Muscle of back (tissue), 11 donors: ENCODE measurements around the gene CYP1A1. TPM values are rescaled to one million over a fixed set of nuclear protein-coding genes. Genes with fewer than 3 reads are reported as not detected.
A peak's percentile ranks its signal among the peaks of the same experiment; 100 is the strongest.
"Not testable (repeated sequence)": the region's sequence is repeated elsewhere in the genome, so short reads cannot be mapped to it uniquely, and the experiment has no call there.

Experiments
- DNase-seq, 3 donors: peaks; one replicate each; pipeline versions ENCODE4 v3.0.0 to v3.0.0-alpha.2; 2013
- polyA plus RNA-seq, 10 donors: library from polyadenylated mRNA; unstranded; fragments of 120-200 nt; gene quantifications; one replicate each; pipeline ENCODE4 v1.2.1, GENCODE V29; 2013; ENCODE audit not compliant: insufficient read length in 10 of 10

The CYP1A1 gene
- polyA plus RNA-seq, 10 donors, result 0.38 TPM; not detected in 9

DNA sequence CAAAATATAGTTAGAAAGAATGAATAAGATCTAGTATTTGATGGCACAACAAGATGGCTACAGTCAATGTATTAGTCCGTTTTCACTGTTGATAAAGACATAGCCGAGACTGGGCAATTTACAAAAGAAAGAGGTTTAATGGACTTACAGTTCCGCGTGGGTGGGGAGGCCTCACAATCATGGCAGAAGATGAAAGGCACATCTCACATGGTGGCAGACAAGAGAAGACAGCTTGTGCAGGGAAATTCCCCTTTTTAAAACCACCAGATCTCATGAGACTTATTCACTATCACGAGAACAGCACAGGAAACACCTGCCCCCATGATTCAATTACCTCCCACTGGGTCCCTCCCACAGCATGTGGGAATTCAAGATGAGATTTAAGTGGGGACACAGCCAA is 12.9 kb upstream of the CYP1A1 start:
- DNase-seq, result not testable (repeated sequence)

DNA sequence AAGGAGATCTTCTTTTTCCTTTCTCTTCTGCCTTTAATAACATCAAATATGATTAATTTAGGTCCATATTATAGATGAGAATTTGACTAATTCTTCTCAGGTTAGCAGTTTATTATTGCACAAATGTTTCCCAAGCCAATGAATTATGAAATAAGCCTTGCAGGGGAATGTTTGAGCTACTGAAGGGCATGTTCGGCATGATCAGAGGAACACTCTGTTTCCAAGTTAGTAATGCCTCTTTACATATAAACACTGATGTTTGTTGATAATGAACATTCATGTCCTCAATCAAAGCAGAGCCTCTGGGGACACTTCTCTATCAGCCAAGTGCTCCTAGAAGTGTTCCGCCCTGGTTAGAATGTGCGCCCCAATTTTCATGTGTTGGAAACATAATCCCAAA is 10.0 kb upstream of the CYP1A1 start:
- no peak for DNase-seq

DNA sequence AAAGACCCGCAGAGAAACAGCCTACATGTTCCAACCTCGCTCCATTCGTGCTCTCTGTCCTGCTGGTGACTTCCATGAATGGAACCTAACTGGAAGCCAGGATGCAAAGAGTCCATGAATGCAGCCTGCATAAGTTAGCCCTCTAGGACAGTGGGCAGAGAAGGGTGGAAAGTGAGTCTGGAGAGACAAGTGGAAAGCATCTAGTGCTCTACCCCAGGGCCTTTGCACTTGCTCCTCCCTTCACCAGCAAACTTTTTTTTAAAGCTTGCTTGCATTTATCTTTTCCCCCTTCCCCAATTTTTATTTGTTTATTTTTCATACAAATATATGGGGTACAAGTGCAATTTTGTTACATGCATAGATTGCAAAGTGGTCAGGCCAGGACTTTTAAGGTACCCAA is 7.9 kb upstream of the CYP1A1 start:
- DNase-seq, result no peak

DNA sequence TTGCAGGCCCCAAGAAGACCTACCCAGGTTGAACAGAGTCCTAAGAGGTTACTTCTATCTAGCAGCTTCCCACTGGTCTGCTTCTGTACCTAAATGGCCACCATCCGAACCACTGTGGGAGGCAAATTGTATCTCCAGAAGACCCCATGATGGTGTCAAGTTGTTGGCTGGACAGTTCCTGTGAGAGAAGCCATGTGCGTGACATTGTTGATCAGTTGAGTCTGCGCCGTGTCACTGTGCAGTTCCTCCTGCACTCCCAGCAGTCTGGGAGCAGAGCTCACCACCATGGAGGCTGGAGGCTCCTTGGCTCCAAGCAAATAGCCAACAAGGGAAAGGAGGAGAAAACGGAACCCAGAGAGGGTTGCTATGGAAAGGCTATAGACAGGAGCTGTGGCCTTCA is 7.5 kb upstream of the CYP1A1 start:
- DNase-seq, result no peak

DNA sequence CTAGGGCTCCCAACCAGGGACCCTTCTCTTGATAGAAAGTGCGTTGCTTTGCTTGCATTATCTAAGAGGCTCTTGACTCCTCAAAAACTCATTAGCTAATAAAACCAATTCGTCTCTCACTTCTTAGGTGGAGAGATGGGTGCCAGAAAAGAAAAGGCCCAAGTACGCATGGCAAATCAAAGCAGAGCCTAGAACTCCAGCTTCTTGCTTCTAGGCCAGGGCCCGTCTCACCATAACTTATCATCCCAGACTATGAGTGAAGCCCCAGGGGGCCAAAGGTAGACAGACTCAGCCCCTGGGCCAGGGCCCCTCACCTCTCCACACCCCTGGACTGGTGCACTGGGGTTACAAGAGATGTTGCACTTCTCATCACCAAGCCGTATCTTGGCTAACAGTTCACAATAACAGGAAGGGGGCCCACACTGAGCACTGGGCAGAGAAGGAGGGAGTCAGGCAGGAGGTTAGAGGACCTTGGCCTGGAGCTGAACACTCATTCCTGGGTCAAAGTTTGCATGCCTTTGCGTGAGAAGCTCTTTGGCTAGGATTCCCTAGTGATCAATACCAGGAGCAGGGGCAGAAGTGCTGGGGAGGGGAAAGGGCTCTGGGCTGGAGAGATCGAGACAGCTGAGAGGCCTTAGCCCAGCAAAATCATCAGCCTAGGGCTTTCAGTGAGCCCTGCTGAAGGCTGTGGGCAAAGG is 5.4 kb upstream of the CYP1A1 start:
- no peak for DNase-seq

DNA sequence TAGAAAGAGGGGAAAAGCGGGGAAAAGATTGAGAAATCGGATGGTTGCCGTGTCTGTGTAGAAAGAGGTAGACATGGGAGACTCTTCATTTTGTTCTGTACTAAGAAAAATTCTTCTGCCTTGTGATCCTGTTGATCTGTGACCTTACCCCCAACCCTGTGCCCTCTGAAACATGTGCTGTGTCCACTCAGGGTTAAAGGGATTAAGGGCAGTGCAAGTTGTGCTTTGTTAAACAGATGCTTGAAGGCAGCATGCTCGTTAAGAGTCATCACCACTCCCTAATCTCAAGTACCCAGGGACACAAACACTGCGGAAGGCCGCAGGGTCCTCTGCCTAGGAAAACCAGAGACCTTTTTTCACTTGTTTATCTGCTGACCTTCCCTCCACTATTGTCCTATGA is 4.0 kb upstream of the CYP1A1 start:
- not testable (repeated sequence) for DNase-seq

DNA sequence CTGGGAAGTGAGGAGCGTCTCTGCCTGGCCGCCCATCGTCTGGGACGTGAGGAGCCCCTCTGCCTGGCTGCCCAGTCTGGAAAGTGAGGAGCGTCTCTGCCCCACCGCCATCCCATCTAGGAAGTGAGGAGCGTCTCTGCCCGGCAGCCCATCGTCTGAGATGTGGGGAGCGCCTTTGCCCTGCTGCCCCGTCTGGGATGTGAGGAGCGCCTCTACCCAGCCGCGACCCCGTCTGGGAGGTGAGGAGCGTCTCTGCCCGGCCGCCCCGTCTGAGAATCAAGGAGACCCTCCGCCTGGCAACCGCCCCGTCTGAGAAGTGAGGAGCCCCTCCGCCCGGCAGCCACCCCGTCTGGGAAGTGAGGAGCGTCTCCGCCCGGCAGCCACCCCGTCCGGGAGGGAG is 3.4 kb upstream of the CYP1A1 start:
- not testable (repeated sequence) for DNase-seq

GRCh38 chr15:74727727-74728126 is 2.4 kb upstream of the CYP1A1 start:
- DNase-seq, result peak in 1 of 3 donors; percentile 9

DNA sequence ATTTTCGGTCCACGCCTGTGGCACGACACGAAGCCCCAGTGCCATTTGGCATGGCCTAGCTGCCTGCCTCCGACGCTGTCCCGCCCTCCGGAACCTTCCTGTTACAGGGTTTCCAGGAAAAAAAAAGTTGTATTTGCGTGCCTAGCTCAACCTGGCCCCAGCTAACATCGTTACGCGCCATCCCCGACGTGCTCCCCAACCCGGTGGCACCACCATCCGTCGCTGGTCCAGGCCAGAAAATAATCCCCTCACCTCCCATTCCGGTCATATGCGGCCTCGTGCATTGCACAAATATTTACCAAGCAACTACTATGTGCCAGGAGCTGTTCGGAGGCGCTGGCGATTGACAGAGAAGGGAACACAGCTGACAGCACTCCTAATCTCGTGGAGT is 1.4 kb upstream of the CYP1A1 start:
- DNase-seq, result no peak

DNA sequence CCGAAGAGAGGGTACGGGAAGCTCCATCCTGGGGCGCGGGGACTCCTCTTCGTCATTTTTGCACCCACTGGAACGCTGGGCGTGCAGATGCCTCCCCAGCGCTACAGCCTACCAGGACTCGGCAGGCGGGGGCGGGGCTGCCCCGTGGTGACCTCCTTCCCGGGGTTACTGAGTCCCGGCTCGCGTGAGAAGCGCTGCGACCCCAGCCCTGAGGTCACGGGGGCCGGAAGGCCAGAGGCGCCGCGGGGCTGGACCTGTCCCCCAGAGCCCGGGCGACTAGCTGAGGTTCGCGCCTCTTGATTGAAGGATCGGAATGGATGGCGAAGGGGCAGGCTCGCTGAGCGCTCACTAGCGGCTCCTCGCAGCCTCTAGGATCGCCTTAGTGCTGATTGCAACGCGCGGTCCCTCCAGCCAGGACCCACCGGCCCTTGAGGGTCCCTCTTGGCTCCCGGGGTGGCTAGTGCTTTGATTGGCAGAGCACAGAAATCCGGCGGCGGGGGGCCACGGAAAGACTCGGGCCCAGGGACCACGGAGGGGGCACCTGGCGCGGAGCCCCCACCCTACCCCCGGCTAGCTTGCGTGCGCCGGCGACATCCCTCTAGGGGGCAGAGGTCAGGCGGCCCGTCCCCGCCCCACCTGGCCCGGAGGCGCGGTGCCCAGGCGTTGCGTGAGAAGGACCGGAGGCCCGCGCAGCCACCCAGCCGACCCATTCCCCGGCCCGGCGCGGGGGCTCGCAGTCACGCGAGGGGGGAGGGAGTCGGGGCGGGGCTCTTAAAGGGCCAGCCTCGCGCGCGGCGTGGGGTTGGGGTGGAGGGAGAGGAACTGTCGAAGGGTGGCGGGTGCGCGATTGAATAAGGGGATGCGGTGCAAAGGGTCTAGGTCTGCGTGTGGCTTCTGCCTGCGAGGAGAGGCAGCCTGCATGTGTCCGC is 781 bp upstream of the CYP1A1 start:
- peak in 1 of 3 donors; percentile 21 for DNase-seq

GRCh38 chr15:74724570-74725224 is 631 bp downstream of the CYP1A1 start:
- no peak for DNase-seq

DNA sequence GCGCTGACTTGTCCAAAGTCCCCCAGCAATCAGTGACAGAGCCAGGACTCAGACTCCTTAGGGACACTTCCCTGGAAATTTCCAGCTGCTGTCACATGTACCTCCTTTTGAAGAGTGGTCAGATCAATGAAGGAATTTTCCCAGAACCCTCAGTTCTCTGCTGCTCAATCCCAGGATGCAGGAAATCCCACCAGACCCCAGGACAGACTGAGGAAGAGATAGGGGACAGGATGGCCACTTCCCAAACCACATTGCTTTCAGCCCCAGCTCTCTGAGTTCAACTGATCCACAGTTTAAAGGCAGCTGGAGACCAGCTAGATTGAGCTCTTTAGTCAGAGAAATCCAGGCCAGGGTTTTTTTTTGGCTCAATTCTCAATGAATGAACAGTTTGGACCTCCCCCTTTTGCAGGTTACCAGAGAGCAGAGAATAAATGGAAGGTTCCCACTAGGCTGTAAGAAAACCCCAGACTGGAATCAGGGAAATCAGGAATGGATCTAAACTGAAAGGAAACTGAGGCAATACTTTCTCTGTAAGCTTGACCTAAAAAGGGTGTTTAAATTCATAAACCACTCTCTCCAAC is 1.5 kb downstream of the CYP1A1 start:
- DNase-seq, result peak; percentile 38 to 66 (median 43)

GRCh38 chr15:74723187-74723586 is 2.1 kb downstream of the CYP1A1 start:
- no peak for DNase-seq

GRCh38 chr15:74722591-74722990 is 2.7 kb downstream of the CYP1A1 start:
- DNase-seq, result no peak

DNA sequence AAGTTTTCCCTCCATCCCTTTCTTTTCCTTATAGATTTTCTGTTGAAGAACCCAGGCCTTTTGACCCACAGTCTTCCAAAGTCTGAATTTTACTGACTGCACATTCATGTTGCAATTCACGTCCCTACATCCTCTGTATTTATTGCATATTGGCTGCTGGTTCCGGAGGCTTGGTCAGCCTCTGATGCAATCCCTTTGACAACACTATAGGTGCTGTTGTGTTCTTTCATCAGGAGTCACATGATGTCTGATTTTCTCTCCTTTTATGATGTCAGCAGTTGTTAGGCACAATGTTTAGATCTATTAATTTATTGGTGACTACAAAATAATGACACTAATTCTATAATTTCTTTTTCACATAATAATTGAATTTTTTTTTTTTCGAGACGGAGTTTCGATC is 8.7 kb downstream of the CYP1A1 start:
- no peak for DNase-seq

DNA sequence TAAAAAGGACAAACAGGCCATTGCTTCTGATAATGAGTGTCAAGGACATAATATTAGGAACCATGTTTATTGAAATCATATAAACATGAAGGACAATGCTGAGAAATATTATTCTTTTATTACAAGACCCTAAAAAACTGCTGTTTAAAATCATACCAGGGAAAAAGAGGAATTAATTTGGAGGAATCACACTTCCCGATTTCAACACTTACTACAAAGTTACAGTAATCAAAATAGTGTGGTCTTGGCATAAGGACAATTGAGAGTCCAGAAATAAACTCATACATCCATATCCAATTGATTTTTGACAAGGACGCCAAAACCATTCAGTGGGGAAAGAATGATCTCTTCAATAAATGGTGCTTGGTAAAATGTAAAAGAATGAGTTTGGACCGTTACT is 13.0 kb downstream of the CYP1A1 start:
- no peak for DNase-seq

- DNase-seq, result no peak
Measured at GRCh38 chr15:74710319-74711094, 14.8 kb downstream of the CYP1A1 start.

GRCh38 chr15:74709892-74710291 is 15.4 kb downstream of the CYP1A1 start:
- no peak for DNase-seq

DNA sequence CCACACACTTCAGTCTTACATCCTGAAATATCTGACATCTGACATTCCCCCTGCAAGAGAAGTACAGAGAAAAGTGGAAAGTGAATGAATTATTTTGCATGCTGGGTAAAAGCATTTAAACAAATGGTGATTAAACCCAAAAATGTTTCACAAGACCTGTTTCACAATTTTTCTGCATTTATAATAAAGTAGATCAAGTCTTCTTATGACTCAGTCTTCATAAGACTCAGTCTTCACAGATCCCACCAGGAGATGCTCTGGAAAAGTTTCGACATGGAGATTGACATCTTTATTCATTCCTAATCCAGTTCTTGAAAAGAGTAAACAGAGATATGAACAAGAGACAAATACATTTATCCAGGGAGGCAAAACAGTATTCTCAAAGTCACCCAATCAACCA is 16.3 kb downstream of the CYP1A1 start:
- no peak for DNase-seq

- no peak for DNase-seq
Measured at GRCh38 chr15:74696808-74697207, 28.5 kb downstream of the CYP1A1 start.

- DNase-seq, result no peak
Measured at GRCh38 chr15:74696398-74696729, 29.0 kb downstream of the CYP1A1 start.
